ENCODE results near the gene VPS51.

VPS51 gene

GRCh38 chr11:65127473-65128181 is 31.6 kb downstream of the VPS51 start:
- CTCF ChIA-PET, result interaction anchor here (0.6 kb wide), 1 partner anchor 80 kb away, joined by 3 read pairs; no protein-coding TSS in a partner anchor
- no peak for TF ChIP-seq SUZ12 (IDR thresholded peaks at IDR 0.05)
- TF ChIP-seq TARDBP (IDR thresholded peaks at IDR 0.05), result no peak
- TF ChIP-seq FOXA1 (IDR thresholded peaks at IDR 0.05), result no peak
- no peak for TF ChIP-seq HDGF (IDR thresholded peaks at IDR 0.05; ENCODE audit: borderline replicate concordance)
- TF ChIP-seq ZNF384 (IDR thresholded peaks at IDR 0.05), result no peak
- TF ChIP-seq FOXM1 (IDR thresholded peaks at IDR 0.05; ENCODE audit: borderline replicate concordance), result no peak
- TF ChIP-seq ARNT (IDR thresholded peaks at IDR 0.05), result no peak
- no peak for DNase-seq (ENCODE audit: extremely low spot score)

GRCh38 chr11:65128182-65129145 is 32.5 kb downstream of the VPS51 start:
- no peak for DNase-seq (ENCODE audit: extremely low spot score)
- ChIA-PET POLR2A (interaction anchor here (0.7 to 1.5 kb wide), 6 partner anchors 9 to 134 kb away, joined by 3 to 7 read pairs (median 4); partner anchors contain the start of genes CAPN1, POLA2, TM7SF2 and ZNHIT2), CTCF (interaction anchor here (0.6 kb wide), 1 partner anchor 79 kb away, joined by 3 read pairs; no protein-coding TSS in a partner anchor)
- TF ChIP-seq ELF4 (IDR thresholded peaks at IDR 0.05) (no peak), BHLHE40 (IDR thresholded peaks at IDR 0.05; ENCODE audit: borderline replicate concordance) (no peak), TARDBP (IDR thresholded peaks at IDR 0.05) (no peak), ARNT (IDR thresholded peaks at IDR 0.05) (no peak), L3MBTL2 (conservative IDR thresholded peaks at IDR 0.05) (no peak), SUZ12 (IDR thresholded peaks at IDR 0.05) (no peak), CTBP1 (IDR thresholded peaks at IDR 0.05; ENCODE audit: borderline replicate concordance) (no peak), NFRKB (IDR thresholded peaks at IDR 0.05) (no peak), SP1 (IDR thresholded peaks at IDR 0.05) (no peak), LEF1 (IDR thresholded peaks at IDR 0.05; ENCODE audit: borderline replicate concordance) (no peak), HDGF (IDR thresholded peaks at IDR 0.05; ENCODE audit: borderline replicate concordance) (no peak), FOXM1 (IDR thresholded peaks at IDR 0.05; ENCODE audit: borderline replicate concordance) (no peak), FOXA1 (IDR thresholded peaks at IDR 0.05) (no peak), ZNF384 (IDR thresholded peaks at IDR 0.05) (no peak), PKNOX1 (IDR thresholded peaks at IDR 0.05) (no peak)

More at GRCh38 chr11:65127473-65128181, 31.6 kb downstream of the VPS51 start:
- POLR2A ChIA-PET, result interaction anchor here (0.8 to 3.7 kb wide), 3 partner anchors 8 to 54 kb away, joined by 3 to 21 read pairs (median 6); partner anchors contain the start of genes CAPN1 and ZNHIT2

GRCh38 chr11:65129649-65130441 is 33.8 kb downstream of the VPS51 start:
- TF ChIP-seq ELF4 (IDR thresholded peaks at IDR 0.05), result no peak
- TF ChIP-seq L3MBTL2 (conservative IDR thresholded peaks at IDR 0.05), result no peak
- TF ChIP-seq ZNF384 (IDR thresholded peaks at IDR 0.05), result no peak
- no peak for TF ChIP-seq CTBP1 (IDR thresholded peaks at IDR 0.05; ENCODE audit: borderline replicate concordance)
- no peak for TF ChIP-seq NFRKB (IDR thresholded peaks at IDR 0.05)
- no peak for TF ChIP-seq BHLHE40 (IDR thresholded peaks at IDR 0.05; ENCODE audit: borderline replicate concordance)
- no peak for TF ChIP-seq LEF1 (IDR thresholded peaks at IDR 0.05; ENCODE audit: borderline replicate concordance)
- TF ChIP-seq ARNT (IDR thresholded peaks at IDR 0.05), result no peak
- TF ChIP-seq SUZ12 (IDR thresholded peaks at IDR 0.05), result no peak
- no peak for TF ChIP-seq TARDBP (IDR thresholded peaks at IDR 0.05)
- no peak for TF ChIP-seq FOXM1 (IDR thresholded peaks at IDR 0.05; ENCODE audit: borderline replicate concordance)
- TF ChIP-seq FOXA1 (IDR thresholded peaks at IDR 0.05), result no peak
- no peak for TF ChIP-seq PKNOX1 (IDR thresholded peaks at IDR 0.05)
- TF ChIP-seq HDGF (IDR thresholded peaks at IDR 0.05; ENCODE audit: borderline replicate concordance), result no peak
- no peak for TF ChIP-seq FOXK2 (IDR thresholded peaks at IDR 0.05)
- TF ChIP-seq SP1 (IDR thresholded peaks at IDR 0.05), result no peak
- DNase-seq (ENCODE audit: extremely low spot score), result no peak
- ChIA-PET CTCF (interaction anchor here (0.6 kb wide), 1 partner anchor 79 kb away, joined by 7 read pairs; no protein-coding TSS in a partner anchor), POLR2A (interaction anchor here (0.7 to 2.3 kb wide), 4 partner anchors 8 to 132 kb away, joined by 3 to 16 read pairs (median 6); partner anchors contain the start of genes FAU, MRPL49, POLA2 and TM7SF2)

GRCh38 chr11:65130631-65131416 is 34.8 kb downstream of the VPS51 start:
- ChIA-PET POLR2A (interaction anchor here (2.3 kb wide), 1 partner anchor 9 kb away, joined by 16 read pairs; the partner anchor contains the start of genes FAU and MRPL49), CTCF (no interaction called here)
- no peak for DNase-seq (ENCODE audit: extremely low spot score)
- TF ChIP-seq SP1 (IDR thresholded peaks at IDR 0.05) (no peak), PKNOX1 (IDR thresholded peaks at IDR 0.05) (no peak), FOXM1 (IDR thresholded peaks at IDR 0.05; ENCODE audit: borderline replicate concordance) (no peak), CTBP1 (IDR thresholded peaks at IDR 0.05; ENCODE audit: borderline replicate concordance) (no peak), ELF4 (IDR thresholded peaks at IDR 0.05) (no peak), FOXK2 (IDR thresholded peaks at IDR 0.05) (no peak), SUZ12 (IDR thresholded peaks at IDR 0.05) (no peak), HDGF (IDR thresholded peaks at IDR 0.05; ENCODE audit: borderline replicate concordance) (no peak), ZNF384 (IDR thresholded peaks at IDR 0.05) (no peak), BHLHE40 (IDR thresholded peaks at IDR 0.05; ENCODE audit: borderline replicate concordance) (no peak), TARDBP (IDR thresholded peaks at IDR 0.05) (no peak), L3MBTL2 (conservative IDR thresholded peaks at IDR 0.05) (no peak)

All from HEK293T (cell line).